HPDE6-E6E7 (cell line): ENCODE results near the gene TMEM164.

Experiments
- DNase-seq: peaks from one replicate; pipeline ENCODE4 v3.0.0; 2011; ENCODE audit warnings: missing footprints; ENCODE audit errors: extremely low spot score

Gene TMEM164

DNA sequence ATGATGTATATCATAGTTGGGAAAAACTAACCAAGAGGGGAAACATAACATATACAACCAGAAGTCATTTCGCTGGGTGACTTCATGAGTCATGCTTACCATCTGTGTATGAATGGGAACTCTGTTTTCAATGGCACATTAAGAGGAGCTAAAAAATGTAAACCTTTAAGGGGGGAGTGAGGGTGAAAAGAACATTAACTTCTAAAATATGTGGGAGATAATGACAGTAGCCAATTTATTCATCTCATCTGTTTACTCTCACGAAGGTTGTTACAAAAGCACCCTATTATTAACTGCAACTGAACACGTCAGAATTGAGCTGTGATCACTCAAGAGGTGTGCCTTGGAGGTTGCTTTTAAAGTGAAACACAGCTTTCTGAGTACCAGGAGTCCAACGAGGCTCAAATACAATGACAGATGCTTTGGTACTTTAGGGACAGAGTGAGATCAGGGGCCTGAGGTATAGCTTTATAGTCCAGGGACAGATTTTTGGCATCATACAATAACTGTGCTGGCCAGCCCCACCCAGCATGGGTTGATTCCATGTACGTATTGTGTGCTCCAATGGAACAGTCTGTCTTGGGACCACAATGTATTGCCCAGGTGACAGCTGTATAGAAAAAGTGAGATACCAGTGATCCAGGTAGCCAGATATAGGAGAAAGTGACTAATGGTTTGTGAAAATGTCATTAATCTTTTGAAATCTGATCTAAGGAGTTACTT is 207.7 kb downstream of the TMEM164 start:
- no peak for DNase-seq

GRCh38 chrX:110211340-110211739 is 208.4 kb downstream of the TMEM164 start:
- DNase-seq: no peak

GRCh38 chrX:110212299-110212698 is 209.4 kb downstream of the TMEM164 start:
- DNase-seq: no peak

DNA sequence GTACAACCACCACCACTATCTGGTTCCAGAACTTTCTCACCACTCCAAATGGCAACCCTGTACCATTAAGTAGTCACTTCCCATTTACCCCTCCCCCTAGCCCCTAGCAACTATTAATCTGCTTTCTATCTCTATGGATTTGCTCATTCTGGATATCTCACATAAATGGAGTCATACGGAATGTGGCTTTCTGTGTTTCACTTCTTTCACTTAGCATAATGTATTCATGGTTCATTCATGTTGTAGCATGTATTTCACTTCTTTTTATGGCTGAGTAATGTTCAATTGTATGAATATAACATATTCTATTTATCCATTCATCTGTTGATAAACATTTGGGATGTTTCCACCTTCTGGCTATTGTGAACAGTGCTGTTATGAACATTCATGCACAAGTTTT is 210.3 kb downstream of the TMEM164 start:
- DNase-seq: no peak

DNA sequence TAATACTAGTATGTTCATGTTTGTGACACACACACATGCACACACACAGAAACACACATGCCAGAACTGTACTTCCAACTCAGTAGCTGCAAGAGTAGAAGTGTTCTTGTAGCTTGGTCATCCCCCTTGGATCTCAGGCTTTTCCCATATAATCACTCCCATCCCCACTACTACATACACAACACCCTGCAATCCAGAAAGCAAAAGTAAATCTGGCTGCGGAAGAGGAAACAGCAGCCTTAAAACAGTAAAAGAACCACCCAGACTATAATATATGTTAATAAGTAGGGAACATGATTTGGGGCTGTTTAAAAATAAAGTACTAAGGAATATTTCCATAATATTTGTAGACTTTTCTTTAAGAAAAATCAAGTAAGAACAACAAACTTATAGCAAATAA is 211.8 kb downstream of the TMEM164 start:
- no peak for DNase-seq

GRCh38 chrX:110215411-110215810 is 212.5 kb downstream of the TMEM164 start:
- no peak for DNase-seq

DNA sequence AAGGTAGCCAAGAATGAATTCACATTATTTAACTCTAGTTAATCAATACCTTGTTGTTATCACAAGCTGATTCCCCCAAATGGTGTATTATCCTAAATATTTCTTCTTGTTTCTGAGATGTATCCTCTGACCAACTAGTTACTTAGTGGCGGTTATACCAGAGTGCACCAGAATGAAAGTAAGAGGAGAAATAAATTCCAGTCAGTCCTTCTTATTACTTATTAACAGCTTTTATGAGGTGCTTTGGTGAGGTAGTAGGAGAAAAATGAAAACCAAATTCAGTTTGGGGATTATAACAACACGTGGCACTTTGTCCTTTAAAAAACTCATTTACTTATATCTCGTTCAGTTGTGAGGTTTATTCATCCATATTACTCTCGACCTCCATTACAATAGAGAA is 213.1 kb downstream of the TMEM164 start:
- DNase-seq: no peak

DNA sequence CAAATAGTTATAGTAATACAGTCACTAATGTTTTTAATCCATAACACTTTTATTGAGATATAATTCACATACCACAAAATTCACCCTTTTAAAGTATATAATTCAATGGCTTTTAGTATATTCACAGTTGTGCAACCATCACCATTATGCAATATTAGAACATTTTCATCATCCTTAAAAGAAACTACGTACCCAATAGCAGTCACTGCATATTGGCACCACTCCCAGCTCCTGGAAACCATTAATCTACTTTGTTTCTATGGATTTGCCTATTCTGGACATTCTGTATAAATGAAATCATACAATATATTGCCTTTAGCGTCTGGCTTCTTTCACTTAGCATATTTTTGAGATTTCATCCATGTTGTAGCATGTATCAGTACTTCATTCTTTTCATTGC is 215.7 kb downstream of the TMEM164 start:
- no peak for DNase-seq

GRCh38 chrX:110219920-110220319 is 217.0 kb downstream of the TMEM164 start:
- no peak for DNase-seq

DNA sequence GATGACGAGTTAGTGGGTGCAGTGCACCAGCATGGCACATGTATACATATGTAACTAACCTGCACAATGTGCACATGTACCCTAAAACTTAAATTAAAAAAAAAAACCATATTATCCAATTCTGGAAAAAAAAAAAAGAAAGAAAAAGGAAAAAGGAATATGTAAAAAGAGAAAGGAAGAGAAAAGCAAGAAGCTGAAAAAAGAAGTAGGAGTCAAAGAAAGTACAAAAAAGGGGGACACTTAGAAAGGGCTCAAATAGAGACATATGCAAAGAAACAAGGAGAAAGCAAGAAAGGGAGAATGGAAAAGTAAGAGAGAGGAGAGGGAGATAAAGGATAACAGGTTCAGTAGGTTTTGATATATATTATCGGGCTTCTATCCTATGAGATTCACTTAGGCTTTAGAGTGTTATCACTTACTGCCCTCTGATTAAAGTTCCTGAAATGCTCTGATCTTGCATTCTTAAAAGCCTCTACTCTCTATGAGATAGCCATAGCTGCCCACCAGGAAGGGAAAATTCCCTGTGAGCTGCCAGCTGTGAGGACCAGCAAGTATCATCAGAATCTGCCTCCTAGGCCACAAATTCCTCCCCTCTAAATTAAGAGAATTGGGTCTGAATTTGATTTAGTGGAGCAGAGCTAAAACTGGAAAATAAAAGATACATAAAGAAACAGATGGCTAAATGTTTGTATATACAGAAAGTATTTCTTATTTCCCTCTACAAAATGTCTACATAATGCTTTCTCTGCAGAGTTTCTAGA is 219.8 kb downstream of the TMEM164 start:
- no peak for DNase-seq

DNA sequence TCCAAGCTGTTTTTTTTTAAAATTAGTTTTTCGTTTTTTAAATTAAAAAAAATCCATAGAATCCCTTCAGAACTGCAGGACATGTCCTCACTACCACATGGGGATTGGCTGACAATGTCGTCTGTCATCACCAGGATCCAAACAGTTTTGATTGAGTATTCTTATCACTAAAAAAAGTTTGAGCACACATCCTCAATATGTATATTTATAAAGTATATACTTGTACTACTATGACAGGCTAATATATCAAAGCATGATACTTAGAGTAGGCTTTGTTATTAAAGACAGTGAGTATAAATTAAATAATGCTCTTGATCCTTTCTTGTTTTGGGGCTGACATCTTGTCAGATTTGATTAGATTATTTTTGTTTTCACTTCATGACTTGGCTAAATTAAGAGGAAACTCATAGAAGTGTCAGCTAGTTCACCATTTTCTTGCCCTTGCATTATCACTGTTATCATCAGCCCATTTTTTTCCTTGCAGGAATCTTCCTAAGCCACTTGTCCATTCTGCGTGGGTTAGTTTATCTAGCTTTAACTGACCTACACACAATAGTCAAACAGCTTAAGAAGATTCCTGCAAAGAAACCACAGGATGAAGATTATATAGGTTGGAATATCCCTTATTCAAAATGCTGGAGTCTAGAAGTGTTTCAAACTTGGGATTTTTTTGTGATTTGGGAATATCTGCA is 222.2 kb downstream of the TMEM164 start:
- DNase-seq: no peak

GRCh38 chrX:110226931-110227330 is 224.0 kb downstream of the TMEM164 start:
- no peak for DNase-seq
